Sigmoid colon (tissue), 7 donors: ENCODE data around the gene IRGC. TPM values are rescaled to one million over a fixed set of nuclear protein-coding genes. Genes with fewer than 3 reads are reported as not detected.

Experiments used
- DNase-seq: peaks from one replicate; pipeline ENCODE4 v3.0.0-alpha.2; 2019
- H3K27ac ChIP-seq, 4 donors: fragments of 200-600 bp; sonication (generic); one replicate each; pipeline ENCODE4 v1.5.1; 2016 to 2019; ENCODE audit warnings: mild to moderate bottlenecking in 1 of 4
- H3K27me3 ChIP-seq, 3 donors: fragments of 200-600 bp; sonication (generic); one replicate each; pipeline ENCODE4 v1.5.1; 2019; ENCODE audit warnings: mild to moderate bottlenecking in 1 of 3
- H3K36me3 ChIP-seq, 4 donors: fragments of 200-600 bp; sonication (generic); one replicate each; pipeline ENCODE4 v1.5.1; 2016 to 2019
- H3K4me1 ChIP-seq, 4 donors: fragments of 200-600 bp; sonication (generic); one replicate each; pipeline ENCODE4 v1.5.1; 2017 to 2019
- H3K4me3 ChIP-seq, 4 donors: fragments of 200-600 bp; sonication (generic); one replicate each; pipeline ENCODE4 v1.5.1; 2017 to 2019; ENCODE audit warnings: mild to moderate bottlenecking in 2 of 4, moderate library complexity in 1 of 4
- H3K9me3 ChIP-seq, 4 donors: fragments of 200-600 bp in 3 of 4; sonication (generic) in 3 of 4; one replicate each; pipeline versions ENCODE4 v1.5.1 to v1.6.1; 2013 to 2019
- CTCF ChIP-seq, 4 experiments: fragments of 450-650 bp in 3 of 4; fragments of 200-600 bp in 1 of 4; IDR thresholded peaks; one replicate each; pipeline ENCODE4 v1.5.1; 2016 to 2019; ENCODE audit warnings: antibody characterized with exemption in 4 of 4, mild to moderate bottlenecking in 3 of 4, moderate library complexity in 2 of 4
- EP300 ChIP-seq, 4 donors: sonication (generic); formaldehyde crosslinking; IDR thresholded peaks; one replicate each; pipeline ENCODE4 v1.6.1; 2017; ENCODE audit warnings: antibody characterized with exemption in 4 of 4
- POLR2A ChIP-seq, 2 donors: fragments of 450-650 bp; IDR thresholded peaks; one replicate each; pipeline ENCODE4 v1.6.1; 2016; ENCODE audit warnings: antibody characterized with exemption in 2 of 2, mild to moderate bottlenecking in 2 of 2, moderate library complexity in 2 of 2
- POLR2AphosphoS5 ChIP-seq, 4 donors: sonication (generic); formaldehyde crosslinking; IDR thresholded peaks; one replicate each; pipeline ENCODE4 v1.6.1; 2017; ENCODE audit warnings: antibody characterized with exemption in 4 of 4
- WGBS, 2 donors: extraction: QIAGEN DNeasy Blood & Tissue Kit; methylation state at CpG; one replicate each; pipeline ENCODE4 v1.1.7; 2013; 5-methylcytosine and 5-hydroxymethylcytosine counted together
- intact Hi-C: fragments of 100-400 bp; cut with DNase I; formaldehyde crosslinking; loops from one replicate; pipeline ENCODE4 v1.15.1; 2023
- polyA plus RNA-seq, 3 donors: library from polyadenylated mRNA; stranded (reverse); fragments of 200-250 nt; gene quantifications; one replicate each; pipeline ENCODE4 v1.2.3, GENCODE V29; 2013
- total RNA-seq, 4 donors: library from RNA; depleted of rRNA; stranded (reverse); fragments of >200 nt; gene quantifications; one replicate each; pipeline ENCODE4 v1.1.0, GENCODE V29; 2016
- donor health status: healthy with polysubstance abuse.
- donor health status: Bipolar disorder and iron deficiency.
- donor health status: healthy.

IRGC gene
- total and polyA plus RNA-seq, 7 donors = not detected

DNA sequence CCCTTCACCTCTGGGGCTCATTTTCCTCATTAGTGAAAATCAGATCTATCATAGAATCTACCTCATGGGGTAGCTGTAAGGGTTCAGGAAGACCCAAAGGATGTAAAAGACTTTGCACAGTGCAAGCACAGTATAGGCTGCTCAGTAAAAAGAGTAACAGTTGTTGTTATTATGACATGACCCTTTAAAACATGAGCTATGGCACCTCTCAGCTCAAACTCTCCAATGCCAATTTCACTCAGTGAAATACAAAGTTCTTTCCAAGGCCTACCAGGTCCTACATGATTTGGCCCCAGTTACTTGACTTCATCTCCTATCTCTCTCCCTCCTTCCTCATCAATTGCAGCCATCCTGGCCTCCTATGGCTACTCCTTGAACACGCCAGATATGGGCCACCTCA, 34.0 kb downstream of the IRGC start:
- no peak for DNase-seq
- Histone ChIP-seq H3K9me3 (no peaks in the 10 kb centered on the region), H3K36me3 (peaks cover 25 to 55% (median 33%) of the 10 kb centered on the region in 4 donors), H3K27me3 (no peaks in the 10 kb centered on the region), H3K4me3 (no peak overlapping the region), H3K27ac (no peak overlapping the region), H3K4me1 (peaks cover 0 to 30% (median 20%) of the 10 kb centered on the region in 4 donors)
- intact Hi-C loops = no loop called here
- 96 to 97% methylated on average over 1 of the region's 1 CpG for WGBS, 2 donors
- TF ChIP-seq EP300 (IDR thresholded peaks at IDR 0.05) = no peak
- no peak for TF ChIP-seq POLR2A (IDR thresholded peaks at IDR 0.05)
- no peak for TF ChIP-seq POLR2AphosphoS5 (IDR thresholded peaks at IDR 0.05)
- no peak for TF ChIP-seq CTCF (IDR thresholded peaks at IDR 0.05)

DNA sequence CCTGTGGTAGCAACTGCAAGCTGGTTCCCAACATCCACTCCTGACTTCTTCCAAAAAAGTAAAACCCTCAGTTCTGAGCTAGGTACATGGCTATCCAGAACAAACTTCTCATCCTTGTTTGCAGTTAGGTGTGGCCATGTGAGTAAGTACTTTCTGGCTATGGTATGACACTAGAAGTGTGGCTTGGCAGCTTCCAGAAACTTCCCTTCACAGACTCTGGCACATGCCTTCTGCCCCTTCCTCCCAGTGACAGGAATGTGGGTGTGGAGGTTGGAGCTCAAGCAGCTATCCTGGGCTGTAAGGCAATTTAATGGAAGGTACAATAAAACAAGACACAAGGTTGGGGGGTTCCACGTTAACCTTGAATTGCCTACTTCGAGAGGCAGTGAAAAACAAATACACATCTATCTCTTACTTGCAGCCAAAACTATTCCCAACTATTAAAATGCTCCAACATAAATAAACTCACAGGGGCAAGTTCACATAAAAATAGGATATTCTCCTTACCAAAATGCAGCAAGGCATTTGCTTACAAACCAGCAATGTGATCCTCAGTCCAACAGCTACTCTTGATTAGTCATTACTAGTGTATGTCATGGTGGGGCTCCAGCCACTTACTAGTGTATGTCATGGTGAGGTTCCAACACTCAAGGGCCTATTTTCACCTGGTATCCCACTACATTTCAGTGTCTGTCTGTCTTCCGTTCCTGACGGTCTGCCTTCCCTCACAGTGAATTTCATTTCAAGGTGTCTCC, 35.8 kb downstream of the IRGC start:
- intact Hi-C loops = no loop called here
- Histone ChIP-seq H3K9me3 (no peaks in the 10 kb centered on the region), H3K36me3 (peaks cover 20 to 41% (median 32%) of the 10 kb centered on the region in 4 donors), H3K4me1 (peaks cover 0 to 41% (median 28%) of the 10 kb centered on the region in 4 donors), H3K4me3 (no peak overlapping the region), H3K27me3 (no peaks in the 10 kb centered on the region), H3K27ac (peak overlapping the region in 2 of 4 donors; percentile 3 to 99)
- no peak for DNase-seq
- TF ChIP-seq POLR2A (IDR thresholded peaks at IDR 0.05) (no peak), EP300 (IDR thresholded peaks at IDR 0.05) (no peak), CTCF (IDR thresholded peaks at IDR 0.05) (no peak), POLR2AphosphoS5 (IDR thresholded peaks at IDR 0.05) (no peak)
- 79 to 86% methylated on average over 4 of the region's 4 CpGs for WGBS, 2 donors

DNA sequence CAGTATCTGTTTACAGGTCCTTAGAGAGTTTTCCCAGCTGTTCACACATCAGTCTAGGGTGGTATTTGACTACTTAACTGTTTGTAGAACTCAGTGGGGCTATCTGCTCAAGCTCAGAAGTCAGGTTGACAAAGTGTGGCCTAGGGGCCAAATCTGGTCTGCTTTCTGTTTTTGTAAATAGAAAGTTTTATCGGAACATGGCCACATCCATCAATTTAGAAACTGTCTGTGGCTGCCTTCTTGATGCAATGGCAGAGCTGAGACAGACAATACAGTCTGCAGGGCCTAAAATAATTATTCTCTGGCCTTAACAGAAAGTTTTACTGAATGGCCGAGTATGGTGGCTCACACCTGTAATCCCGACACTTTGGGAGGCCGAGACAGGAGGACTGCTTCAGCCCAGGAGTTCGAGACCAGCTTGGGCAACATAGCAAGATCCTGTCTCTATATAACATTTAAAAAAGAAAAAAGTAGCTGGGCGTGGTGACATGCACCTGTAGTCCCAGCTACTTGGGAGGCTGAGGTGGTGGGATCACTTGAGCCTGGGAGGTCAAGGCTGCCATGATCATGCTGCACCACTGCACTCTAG, 36.5 kb downstream of the IRGC start:
- Histone ChIP-seq H3K36me3 (peaks cover 12 to 33% (median 25%) of the 10 kb centered on the region in 4 donors), H3K27ac (peak overlapping the region in 3 of 4 donors; percentile 99), H3K9me3 (no peaks in the 10 kb centered on the region), H3K4me1 (peaks cover 0 to 41% (median 28%) of the 10 kb centered on the region in 4 donors), H3K4me3 (no peak overlapping the region), H3K27me3 (no peaks in the 10 kb centered on the region)
- 88 to 92% methylated on average over 6 of the region's 6 CpGs for WGBS, 2 donors
- no peak for TF ChIP-seq EP300 (IDR thresholded peaks at IDR 0.05)
- no peak for TF ChIP-seq POLR2AphosphoS5 (IDR thresholded peaks at IDR 0.05)
- TF ChIP-seq POLR2A (IDR thresholded peaks at IDR 0.05) = no peak
- no peak for TF ChIP-seq CTCF (IDR thresholded peaks at IDR 0.05)
- intact Hi-C loops = no loop called here
- no peak for DNase-seq

DNA sequence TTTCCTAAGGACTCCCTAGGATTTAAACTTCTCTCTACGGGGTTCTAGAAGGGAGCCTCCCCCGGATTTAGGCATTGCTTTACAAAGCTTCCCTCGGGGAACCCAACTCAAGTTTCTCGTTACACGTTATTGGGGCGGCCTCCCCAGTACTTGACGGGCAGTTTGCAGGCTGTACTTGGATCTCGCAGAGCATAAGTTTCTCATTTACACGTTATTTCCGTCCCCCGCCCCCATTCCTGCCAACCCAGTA, 38.3 kb downstream of the IRGC start:
- 1% methylated on average over 11 of the region's 11 CpGs for WGBS, 2 donors
- intact Hi-C loops = loop anchor here (2.0 kb wide), 1 partner anchor 85 kb away; no protein-coding TSS in a partner anchor

More for the DNA sequence above, 38.3 kb downstream of the IRGC start:
- DNase-seq = no peak
- Histone ChIP-seq H3K4me3 (peak overlapping the region; percentile 67 to 78 (median 73)), H3K36me3 (peaks cover 6 to 15% (median 10%) of the 10 kb centered on the region in 4 donors), H3K27me3 (no peaks in the 10 kb centered on the region), H3K9me3 (no peaks in the 10 kb centered on the region), H3K27ac (peak overlapping the region; percentile 98 to 99 (median 99)), H3K4me1 (peaks cover 0 to 41% (median 28%) of the 10 kb centered on the region in 4 donors)
- TF ChIP-seq POLR2AphosphoS5 (IDR thresholded peaks at IDR 0.05) (no peak), POLR2A (IDR thresholded peaks at IDR 0.05) (no peak), EP300 (IDR thresholded peaks at IDR 0.05) (no peak), CTCF (IDR thresholded peaks at IDR 0.05) (no peak)
